WTC11 (cell line): ENCODE measurements around the gene TTLL3. TPM values are rescaled to one million over a fixed set of nuclear protein-coding genes. Genes with fewer than 3 reads are reported as not detected.

Source experiments
- ATAC-seq: fragments of 200-7000 bp; cut with Tn5 transposase; 2 replicates; pipeline ENCODE4 v1.10.0; 2021; ENCODE audit warnings: mild to moderate bottlenecking, moderate library complexity
- CTCF ChIA-PET: fragments of 300-600 bp; sonication (Branson Sonifier 250); formaldehyde crosslinking; loops from one replicate; lab custom pipeline; 2021; ENCODE audit warnings: antibody characterized with exemption; lab: Charles Lee
- POLR2A ChIA-PET: fragments of 350-600 bp; sonication (Branson Sonifier 250); formaldehyde crosslinking; loops from one replicate; lab custom pipeline; 2021; ENCODE audit warnings: antibody characterized with exemption; lab: Charles Lee
- DNase-seq: peaks from one replicate; pipeline ENCODE4 v3.0.0; 2021; ENCODE audit warnings: low spot score
- H3K27ac Mint-ChIP-seq: 2 replicates; pipeline ENCODE4 v1.8.0; 2021; ENCODE audit warnings: mixed read lengths
- H3K27me3 Mint-ChIP-seq: 2 replicates; pipeline ENCODE4 v1.8.0; 2021; ENCODE audit warnings: low read depth, mild to moderate bottlenecking, moderate library complexity, mixed read lengths
- H3K36me3 Mint-ChIP-seq: 2 replicates; pipeline ENCODE4 v1.8.0; 2021; ENCODE audit warnings: mixed read lengths
- H3K4me1 Mint-ChIP-seq: 2 replicates; pipeline ENCODE4 v1.8.0; 2022; ENCODE audit warnings: mixed read lengths
- H3K4me3 Mint-ChIP-seq: 2 replicates; pipeline ENCODE4 v1.8.0; 2021; ENCODE audit warnings: mild to moderate bottlenecking, moderate library complexity, mixed read lengths
- H3K9me3 Mint-ChIP-seq: 2 replicates; pipeline ENCODE4 v1.8.0; 2021; ENCODE audit warnings: mixed read lengths
- ELF4 ChIP-seq: sonication (generic); formaldehyde crosslinking; IDR thresholded peaks from 2 replicates; pipeline ENCODE4 v1.8.1; 2022; ENCODE audit warnings: low read depth, mild to moderate bottlenecking, moderate library complexity, missing genetic modification reagents
- ETV6 ChIP-seq: sonication (generic); formaldehyde crosslinking; IDR thresholded peaks from 2 replicates; pipeline ENCODE4 v1.8.1; 2022; ENCODE audit warnings: mild to moderate bottlenecking, missing genetic modification reagents
- GRHL2 ChIP-seq: fragments of 250-450 bp; sonication (Bioruptor Pico); IDR thresholded peaks from 2 replicates; pipeline ENCODE4 v1.8.0; 2022; ENCODE audit warnings: mild to moderate bottlenecking, moderate library complexity; ENCODE audit not compliant: insufficient replicate concordance, severe bottlenecking
- IRF2 ChIP-seq: sonication (generic); formaldehyde crosslinking; IDR thresholded peaks from 2 replicates; pipeline ENCODE4 v1.8.0; 2022; ENCODE audit warnings: low read depth, missing genetic modification reagents, borderline replicate concordance
- MYBL2 ChIP-seq: sonication (generic); formaldehyde crosslinking; IDR thresholded peaks from 2 replicates; pipeline ENCODE4 v1.8.1; 2023; ENCODE audit warnings: mild to moderate bottlenecking, moderate library complexity, missing genetic modification reagents
- NFE2L1 ChIP-seq: sonication (generic); formaldehyde crosslinking; IDR thresholded peaks from 2 replicates; pipeline ENCODE4 v1.8.1; 2023; ENCODE audit warnings: missing genetic modification reagents
- NR1H2 ChIP-seq: sonication (generic); formaldehyde crosslinking; IDR thresholded peaks from 2 replicates; pipeline ENCODE4 v1.9.0; 2021; ENCODE audit warnings: mild to moderate bottlenecking, moderate library complexity, missing genetic modification reagents
- ZBTB21 ChIP-seq: sonication (generic); formaldehyde crosslinking; IDR thresholded peaks from 2 replicates; pipeline ENCODE4 v1.8.1; 2023; ENCODE audit warnings: mild to moderate bottlenecking, missing genetic modification reagents, borderline replicate concordance
- ZMAT4 ChIP-seq: fragments of 250-450 bp; sonication (Bioruptor Pico); IDR thresholded peaks from 2 replicates; pipeline ENCODE4 v1.9.0; 2021; ENCODE audit warnings: mild to moderate bottlenecking
- total RNA-seq: library from RNA; stranded (reverse); gene quantifications from 3 replicates; pipeline ENCODE4 v1.2.3, GENCODE V29; 2021
- TF ChIP-seq, protein P1 (sequence below): sonication (generic); formaldehyde crosslinking; IDR thresholded peaks from 2 replicates; pipeline ENCODE4 v1.8.1; 2023; ENCODE audit warnings: mild to moderate bottlenecking, missing genetic modification reagents
- TF ChIP-seq, protein P2 (sequence below): sonication (generic); formaldehyde crosslinking; conservative IDR thresholded peaks from 2 replicates; pipeline ENCODE4 v1.8.1; 2022; ENCODE audit warnings: mild to moderate bottlenecking, missing genetic modification reagents

The TTLL3 gene
- total RNA-seq, 1 experiment from 2014 or later: 14.7 TPM

- no peak overlapping the region for H3K27ac Mint-ChIP-seq
- H3K4me1 Mint-ChIP-seq: no peaks in the 10 kb centered on the region
- peaks cover 8% of the 10 kb centered on the region for H3K27me3 Mint-ChIP-seq
- no peaks in the 10 kb centered on the region for H3K36me3 Mint-ChIP-seq
- ATAC-seq: no peak
- TF ChIP-seq MYBL2 (CRISPR knock-in tag) (no peak), NR1H2 (CRISPR knock-in tag) (no peak), NFE2L1 (CRISPR knock-in tag) (no peak), GRHL2 (CRISPR knock-in tag) (no peak), ZMAT4 (CRISPR knock-in tag) (no peak), ELF4 (no peak), ETV6 (CRISPR knock-in tag) (no peak), IRF2 (CRISPR knock-in tag) (no peak), ZBTB21 (CRISPR knock-in tag) (no peak)
- TF ChIP-seq, protein P1, sequence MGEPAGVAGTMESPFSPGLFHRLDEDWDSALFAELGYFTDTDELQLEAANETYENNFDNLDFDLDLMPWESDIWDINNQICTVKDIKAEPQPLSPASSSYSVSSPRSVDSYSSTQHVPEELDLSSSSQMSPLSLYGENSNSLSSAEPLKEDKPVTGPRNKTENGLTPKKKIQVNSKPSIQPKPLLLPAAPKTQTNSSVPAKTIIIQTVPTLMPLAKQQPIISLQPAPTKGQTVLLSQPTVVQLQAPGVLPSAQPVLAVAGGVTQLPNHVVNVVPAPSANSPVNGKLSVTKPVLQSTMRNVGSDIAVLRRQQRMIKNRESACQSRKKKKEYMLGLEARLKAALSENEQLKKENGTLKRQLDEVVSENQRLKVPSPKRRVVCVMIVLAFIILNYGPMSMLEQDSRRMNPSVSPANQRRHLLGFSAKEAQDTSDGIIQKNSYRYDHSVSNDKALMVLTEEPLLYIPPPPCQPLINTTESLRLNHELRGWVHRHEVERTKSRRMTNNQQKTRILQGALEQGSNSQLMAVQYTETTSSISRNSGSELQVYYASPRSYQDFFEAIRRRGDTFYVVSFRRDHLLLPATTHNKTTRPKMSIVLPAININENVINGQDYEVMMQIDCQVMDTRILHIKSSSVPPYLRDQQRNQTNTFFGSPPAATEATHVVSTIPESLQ (CRISPR knock-in tag): no peak
- TF ChIP-seq, protein P2, sequence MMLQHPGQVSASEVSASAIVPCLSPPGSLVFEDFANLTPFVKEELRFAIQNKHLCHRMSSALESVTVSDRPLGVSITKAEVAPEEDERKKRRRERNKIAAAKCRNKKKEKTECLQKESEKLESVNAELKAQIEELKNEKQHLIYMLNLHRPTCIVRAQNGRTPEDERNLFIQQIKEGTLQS (CRISPR knock-in tag): no peak
- ChIA-PET POLR2A (no interaction called here), CTCF (interaction anchor here (1.2 to 1.8 kb wide), 2 partner anchors 21 to 62 kb away, joined by 3 to 6 read pairs; no protein-coding TSS in a partner anchor)
- H3K4me3 Mint-ChIP-seq: no peak overlapping the region
- H3K9me3 Mint-ChIP-seq: no peaks in the 10 kb centered on the region
- DNase-seq: no peak
Measured at GRCh38 chr3:9884555-9885165, 74.6 kb downstream of the TTLL3 start.

Other genes with a start within 250 kb of the TTLL3 start
- 46.7 to 47.9 TPM (median 47.5 TPM) in 3 replicates for gene MTMR14, start 160.8 kb upstream of the TTLL3 start, total RNA-seq
- gene CPNE9, start 106.4 kb upstream of the TTLL3 start, total RNA-seq: 3.2 to 6.6 TPM (median 6.0 TPM) in 3 replicates
- gene BRPF1, start 78.5 kb upstream of the TTLL3 start, total RNA-seq: 20.4 to 22.8 TPM (median 21.4 TPM) in 3 replicates
- gene OGG1, start 60.3 kb upstream of the TTLL3 start, total RNA-seq: 23.6 to 27.3 TPM (median 26.7 TPM) in 3 replicates
- 3.1 to 6.6 TPM (median 5.9 TPM) in 3 replicates for gene CAMK1, start 40.3 kb upstream of the TTLL3 start, total RNA-seq
- 49.0 to 57.9 TPM (median 55.9 TPM) in 3 replicates for gene TADA3, start 17.8 kb upstream of the TTLL3 start, total RNA-seq
- 127 to 143 TPM (median 133 TPM) in 3 replicates for gene ARPC4, start 17.2 kb upstream of the TTLL3 start, total RNA-seq
- gene RPUSD3, start 33.7 kb downstream of the TTLL3 start, total RNA-seq: 83.0 to 95.5 TPM (median 90.8 TPM) in 3 replicates
- gene CIDEC, start 70.0 kb downstream of the TTLL3 start, total RNA-seq: not detected in 3 replicates
- gene JAGN1, start 80.3 kb downstream of the TTLL3 start, total RNA-seq: 25.6 to 30.1 TPM (median 28.7 TPM) in 3 replicates
- 3.0 to 4.2 TPM (median 4.0 TPM) in 3 replicates for gene IL17RE, start 92.6 kb downstream of the TTLL3 start, total RNA-seq
- gene IL17RC, start 106.8 kb downstream of the TTLL3 start, total RNA-seq: 10.1 to 11.8 TPM (median 10.2 TPM) in 3 replicates
- 18.8 to 36.2 TPM (median 35.9 TPM) in 3 replicates for gene CRELD1, start 123.6 kb downstream of the TTLL3 start, total RNA-seq
- gene PRRT3, start 142.1 kb downstream of the TTLL3 start, total RNA-seq: 9.2 to 11.5 TPM (median 11.4 TPM) in 3 replicates
- 38.0 to 43.8 TPM (median 42.1 TPM) in 3 replicates for gene EMC3, start 176.6 kb downstream of the TTLL3 start, total RNA-seq
- 69.6 to 73.5 TPM (median 73.1 TPM) in 3 replicates for gene FANCD2, start 216.2 kb downstream of the TTLL3 start, total RNA-seq